Kidney epithelial cell (primary cell): Measurements from ENCODE around the gene RUNX2. TPM values are rescaled to one million over a fixed set of nuclear protein-coding genes. Genes with fewer than 3 reads are reported as not detected.
A peak's percentile ranks its signal among the peaks of the same experiment; 100 is the strongest.

Source experiments
- DNase-seq: peaks from one replicate; pipeline ENCODE4 v3.0.0-alpha.2; 2010; ENCODE audit warnings: low read depth
- H3K27me3 ChIP-seq: 2 replicates; pipeline ENCODE4 v1.6.0; 2011; ENCODE audit warnings: low read length; ENCODE audit not compliant: control insufficient read depth, insufficient read depth
- H3K36me3 ChIP-seq: 2 replicates; pipeline ENCODE4 v1.5.1; 2011; ENCODE audit warnings: low read length; ENCODE audit not compliant: control insufficient read depth, insufficient read depth
- H3K4me3 ChIP-seq: 2 replicates; pipeline ENCODE4 v1.5.1; 2011; ENCODE audit warnings: low read depth, mild to moderate bottlenecking, control low read depth, low read length
- CTCF ChIP-seq: IDR thresholded peaks from 2 replicates; pipeline ENCODE4 v1.5.1; 2011; ENCODE audit warnings: mild to moderate bottlenecking, moderate library complexity, low read length, control low read depth, inconsistent platforms; ENCODE audit not compliant: insufficient read depth, poor library complexity, severe bottlenecking
- total RNA-seq: library from RNA; depleted of rRNA; stranded (reverse); fragments of >200 nt; gene quantifications from 2 replicates; pipeline ENCODE4 v1.2.3, GENCODE V29; 2015

RUNX2 gene
- total RNA-seq, 1 donor from 2014 or later: 9.2 TPM

- TF ChIP-seq CTCF: no peak
- no peak for DNase-seq
- H3K36me3 ChIP-seq: peaks cover 2% of the 10 kb centered on the region
- H3K4me3 ChIP-seq: no peak overlapping the region
- H3K27me3 ChIP-seq: no peaks in the 10 kb centered on the region
These were observed 149.1 kb downstream of the RUNX2 start for GRCh38 chr6:45477278-45477677.

- peaks cover 2% of the 10 kb centered on the region for H3K36me3 ChIP-seq
- no peak for TF ChIP-seq CTCF
- no peak overlapping the region for H3K4me3 ChIP-seq
- DNase-seq: no peak
- H3K27me3 ChIP-seq: no peaks in the 10 kb centered on the region
These were observed 149.7 kb downstream of the RUNX2 start for GRCh38 chr6:45477790-45478189.

DNA sequence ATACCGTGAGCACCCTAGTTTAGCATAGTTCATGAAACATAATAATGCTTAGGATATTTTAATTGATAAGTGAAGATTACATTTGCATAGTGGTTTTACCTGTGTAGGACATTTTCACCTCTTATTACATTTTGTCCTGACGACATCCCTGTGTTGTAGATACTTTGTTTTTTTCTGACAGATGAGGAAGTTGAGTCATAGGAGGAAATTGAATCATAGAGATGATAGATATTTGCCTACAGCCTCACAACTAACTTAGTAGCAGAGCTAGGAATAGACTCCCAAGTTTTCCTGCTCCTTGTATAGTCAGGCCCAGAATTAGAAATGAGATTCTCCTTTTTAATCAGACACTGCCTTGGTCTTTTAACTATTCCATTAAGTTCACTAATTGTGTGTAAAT is 150.1 kb downstream of the RUNX2 start:
- H3K27me3 ChIP-seq: no peaks in the 10 kb centered on the region
- peaks cover 2% of the 10 kb centered on the region for H3K36me3 ChIP-seq
- DNase-seq: no peak
- no peak overlapping the region for H3K4me3 ChIP-seq
- TF ChIP-seq CTCF: no peak

- Histone ChIP-seq H3K36me3 (peaks cover 2% of the 10 kb centered on the region), H3K4me3 (no peak overlapping the region), H3K27me3 (no peaks in the 10 kb centered on the region)
- peak; percentile 28 for DNase-seq
- TF ChIP-seq CTCF: no peak
These were observed 152.0 kb downstream of the RUNX2 start for GRCh38 chr6:45479834-45480751.

GRCh38 chr6:45480752-45481415 is 152.8 kb downstream of the RUNX2 start:
- Histone ChIP-seq H3K36me3 (peaks cover 2% of the 10 kb centered on the region), H3K4me3 (no peak overlapping the region), H3K27me3 (no peaks in the 10 kb centered on the region)
- no peak for DNase-seq
- no peak for TF ChIP-seq CTCF

- TF ChIP-seq CTCF: no peak
- H3K4me3 ChIP-seq: no peak overlapping the region
- H3K27me3 ChIP-seq: no peaks in the 10 kb centered on the region
- H3K36me3 ChIP-seq: peaks cover 1% of the 10 kb centered on the region
- DNase-seq: no peak
These were observed 154.9 kb downstream of the RUNX2 start for GRCh38 chr6:45483021-45483420.
